Endometrial microvascular endothelial cells (primary cell): ENCODE results near the gene DPEP2. TPM values are rescaled to one million over a fixed set of nuclear protein-coding genes. Genes with fewer than 3 reads are reported as not detected.
"Not testable (repeated sequence)": the region's sequence is repeated elsewhere in the genome, so short reads cannot be mapped to it uniquely, and the experiment has no call there.

Experiments
- in situ Hi-C: cut with HindIII; loops from 2 replicates; pipeline ENCODE4 v1.10.0; 2017; ENCODE audit warnings: low sequenced_read_pairs, low pct_unique_long_range_greater_than_20kb; ENCODE audit errors: inconsistent ontology term
- total RNA-seq: library from RNA; depleted of rRNA; stranded (reverse); fragments of >200 nt; gene quantifications from one replicate; pipeline ENCODE4 v1.2.3, GENCODE V29; 2015; ENCODE audit errors: inconsistent ontology term

Gene DPEP2
- total RNA-seq, 1 donor from 2014 or later = not detected

GRCh38 chr16:67986949-67987348 lies 12.3 kb downstream of the DPEP2 start:
- in situ Hi-C loops = no loop called here

GRCh38 chr16:67982011-67982696 lies 17.1 kb downstream of the DPEP2 start:
- in situ Hi-C loops = no loop called here

- in situ Hi-C loops = no loop called here
These were observed 19.2 kb downstream of the DPEP2 start, which contains the start of gene DPEP3 for GRCh38 chr16:67979955-67980678. Gene DPEP3, minus strand, starts transcription at chr16:67980499. Its CDS starts 119 bp downstream, at chr16:67980380.

GRCh38 chr16:67977469-67978227 lies 21.6 kb downstream of the DPEP2 start:
- in situ Hi-C loops = no loop called here

- in situ Hi-C loops = no loop called here
These were observed 22.3 kb downstream of the DPEP2 start for GRCh38 chr16:67977005-67977404.

- in situ Hi-C loops = no loop called here
These were observed 23.1 kb downstream of the DPEP2 start for GRCh38 chr16:67976205-67976604.

- in situ Hi-C loops = no loop called here
These were observed 23.8 kb downstream of the DPEP2 start for GRCh38 chr16:67975321-67976105.

GRCh38 chr16:67972285-67972684 lies 27.0 kb downstream of the DPEP2 start:
- in situ Hi-C loops = not testable (repeated sequence)

- in situ Hi-C loops = no loop called here
These were observed 28.2 kb downstream of the DPEP2 start for GRCh38 chr16:67971111-67971510.

GRCh38 chr16:67969254-67970039 lies 29.8 kb downstream of the DPEP2 start:
- in situ Hi-C loops = no loop called here

- in situ Hi-C loops = no loop called here
These were observed 30.7 kb downstream of the DPEP2 start, which contains the start of gene SLC12A4 for GRCh38 chr16:67968400-67969253. Gene SLC12A4, minus strand, starts transcription at chr16:67968637. Its CDS starts 84 bp downstream, at chr16:67968553.

- in situ Hi-C loops = no loop called here
These were observed 31.3 kb downstream of the DPEP2 start for GRCh38 chr16:67967958-67968399.

GRCh38 chr16:67967183-67967957 lies 31.9 kb downstream of the DPEP2 start:
- in situ Hi-C loops = no loop called here

- in situ Hi-C loops = no loop called here
These were observed 32.6 kb downstream of the DPEP2 start for GRCh38 chr16:67966549-67967182.

- in situ Hi-C loops = no loop called here
These were observed 33.4 kb downstream of the DPEP2 start for GRCh38 chr16:67965668-67966548.
